Prostate gland (tissue), 2 donors: ENCODE data around the gene ZNF831. TPM values are rescaled to one million over a fixed set of nuclear protein-coding genes. Genes with fewer than 3 reads are reported as not detected.

Experiments used
- DNase-seq: peaks from one replicate; pipeline ENCODE4 v3.0.0-alpha.2; 2019; ENCODE audit warnings: low spot score
- H3K27ac ChIP-seq, 2 donors: fragments of 200-600 bp; sonication (generic); 2 replicates each; pipeline ENCODE4 v1.5.1; 2017 to 2019
- H3K27me3 ChIP-seq: fragments of 200-600 bp; sonication (generic); replicated peaks from 2 replicates; pipeline ENCODE4 v1.5.1; 2019; ENCODE audit not compliant: insufficient read depth
- H3K36me3 ChIP-seq, 2 donors: fragments of 200-600 bp; sonication (generic); 1 replicate in 1 of 2; 2 replicates in 1 of 2; pipeline versions ENCODE4 v1.5.1 to v1.8.1; 2017 to 2019
- H3K4me1 ChIP-seq: fragments of 200-600 bp; sonication (generic); replicated peaks from 2 replicates; pipeline ENCODE4 v1.5.1; 2019
- H3K4me3 ChIP-seq, 2 donors: fragments of 200-600 bp; sonication (generic); 2 replicates each; pipeline ENCODE4 v1.5.1; 2017 to 2019
- H3K9me3 ChIP-seq: fragments of 200-600 bp; sonication (generic); 2 replicates; pipeline ENCODE4 v1.5.1; 2017
- POLR2A ChIP-seq: fragments of 450-650 bp; IDR thresholded peaks from one replicate; pipeline ENCODE4 v1.6.1; 2016; ENCODE audit warnings: antibody characterized with exemption, mild to moderate bottlenecking
- POLR2AphosphoS5 ChIP-seq: sonication (generic); formaldehyde crosslinking; IDR thresholded peaks from one replicate; pipeline ENCODE4 v1.6.1; 2017; ENCODE audit warnings: antibody characterized with exemption
- WGBS: methylation state at CpG from one replicate; pipeline ENCODE4 v1.1.5; 2018; 5-methylcytosine and 5-hydroxymethylcytosine counted together
- intact Hi-C: fragments of 100-400 bp; cut with DNase I; formaldehyde crosslinking; loops from one replicate; pipeline ENCODE4 v1.14.2; 2022
- total RNA-seq, 2 donors: library from RNA; depleted of rRNA; stranded (reverse); fragments of >200 nt; gene quantifications; one replicate each; pipeline ENCODE4 v1.1.0, GENCODE V29; 2016
- TF ChIP-seq, protein P1 (sequence below), 4 experiments: fragments of 200-600 bp in 2 of 4; fragments of 450-650 bp in 2 of 4; sonication (generic) in 2 of 4; IDR thresholded peaks; 1 replicate in 3 of 4; 2 replicates in 1 of 4; pipeline ENCODE4 v1.5.1; 2016 to 2019; ENCODE audit warnings: antibody characterized with exemption in 4 of 4, mild to moderate bottlenecking in 2 of 4, moderate library complexity in 2 of 4

Gene ZNF831
- total RNA-seq, 2 donors from 2014 or later: 0.46 to 1.1 TPM

DNA sequence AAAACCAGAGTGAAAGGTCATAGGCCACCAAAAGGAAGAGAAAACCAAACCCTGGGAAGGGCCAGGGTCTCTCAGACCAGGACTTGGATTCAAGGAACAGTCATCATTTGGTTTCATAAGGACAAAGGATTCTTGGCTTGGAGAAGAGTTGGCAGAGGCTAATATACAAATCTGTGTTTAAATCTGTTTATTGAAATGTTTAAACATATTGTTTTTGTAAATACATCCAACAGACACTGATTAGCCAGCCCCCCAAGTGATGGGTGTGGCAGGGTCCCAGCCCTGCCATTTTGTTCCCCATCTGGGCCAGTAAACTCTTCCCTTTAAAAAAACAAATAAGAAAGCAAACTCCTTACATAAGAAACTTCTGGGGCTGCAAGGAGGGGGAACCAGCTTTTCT is 6.1 kb upstream of the ZNF831 start:
- TF ChIP-seq, protein P1, sequence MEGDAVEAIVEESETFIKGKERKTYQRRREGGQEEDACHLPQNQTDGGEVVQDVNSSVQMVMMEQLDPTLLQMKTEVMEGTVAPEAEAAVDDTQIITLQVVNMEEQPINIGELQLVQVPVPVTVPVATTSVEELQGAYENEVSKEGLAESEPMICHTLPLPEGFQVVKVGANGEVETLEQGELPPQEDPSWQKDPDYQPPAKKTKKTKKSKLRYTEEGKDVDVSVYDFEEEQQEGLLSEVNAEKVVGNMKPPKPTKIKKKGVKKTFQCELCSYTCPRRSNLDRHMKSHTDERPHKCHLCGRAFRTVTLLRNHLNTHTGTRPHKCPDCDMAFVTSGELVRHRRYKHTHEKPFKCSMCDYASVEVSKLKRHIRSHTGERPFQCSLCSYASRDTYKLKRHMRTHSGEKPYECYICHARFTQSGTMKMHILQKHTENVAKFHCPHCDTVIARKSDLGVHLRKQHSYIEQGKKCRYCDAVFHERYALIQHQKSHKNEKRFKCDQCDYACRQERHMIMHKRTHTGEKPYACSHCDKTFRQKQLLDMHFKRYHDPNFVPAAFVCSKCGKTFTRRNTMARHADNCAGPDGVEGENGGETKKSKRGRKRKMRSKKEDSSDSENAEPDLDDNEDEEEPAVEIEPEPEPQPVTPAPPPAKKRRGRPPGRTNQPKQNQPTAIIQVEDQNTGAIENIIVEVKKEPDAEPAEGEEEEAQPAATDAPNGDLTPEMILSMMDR (IDR thresholded peaks at IDR 0.05): no peak
- TF ChIP-seq POLR2AphosphoS5: no peak
- TF ChIP-seq POLR2A: no peak
- intact Hi-C loops: no loop called here

DNA sequence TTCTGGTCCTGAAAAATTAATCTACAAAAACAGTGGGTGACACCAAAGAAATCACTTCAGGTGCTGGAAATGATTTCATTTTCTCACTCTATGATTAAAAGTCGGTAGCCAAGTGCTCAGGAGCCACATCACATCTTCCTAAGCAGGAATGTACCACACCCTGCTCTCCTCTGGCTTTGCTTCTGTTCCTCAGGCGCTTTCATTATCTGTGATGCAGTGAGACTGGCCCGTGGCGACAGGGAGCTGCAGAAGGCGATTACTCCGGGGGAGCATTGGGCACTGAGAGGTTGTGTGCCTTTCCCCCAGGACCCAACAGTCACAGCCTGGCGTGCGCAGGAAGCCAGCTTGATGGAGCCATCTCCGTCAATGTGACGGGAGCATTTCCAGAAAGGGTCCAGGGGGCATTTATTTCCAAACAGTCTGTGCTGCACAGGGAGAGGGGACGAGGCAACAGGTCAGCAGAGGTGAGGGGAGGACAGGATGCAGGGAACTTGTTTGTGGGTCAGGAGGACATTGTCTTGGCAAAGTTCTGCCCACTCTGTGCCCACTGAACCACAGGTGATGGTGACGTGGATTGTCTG is 5.6 kb upstream of the ZNF831 start:
- H3K4me1 ChIP-seq: no peaks in the 10 kb centered on the region
- no peak overlapping the region for H3K4me3 ChIP-seq
- no peaks in the 10 kb centered on the region for H3K27me3 ChIP-seq
- H3K36me3 ChIP-seq: no peaks in the 10 kb centered on the region
- H3K27ac ChIP-seq: no peak overlapping the region
- TF ChIP-seq POLR2A (no peak), POLR2AphosphoS5 (no peak)
- TF ChIP-seq, protein P1 (IDR thresholded peaks at IDR 0.05): no peak
- no peaks in the 10 kb centered on the region for H3K9me3 ChIP-seq
- intact Hi-C loops: no loop called here
- WGBS: 69% methylated on average over 12 of the region's 12 CpGs
- no peak for DNase-seq

More for the DNA sequence above, 6.1 kb upstream of the ZNF831 start:
- Histone ChIP-seq H3K36me3 (no peaks in the 10 kb centered on the region), H3K27ac (no peak overlapping the region), H3K9me3 (no peaks in the 10 kb centered on the region), H3K4me1 (no peaks in the 10 kb centered on the region), H3K27me3 (no peaks in the 10 kb centered on the region), H3K4me3 (no peak overlapping the region)
- DNase-seq: no peak

DNA sequence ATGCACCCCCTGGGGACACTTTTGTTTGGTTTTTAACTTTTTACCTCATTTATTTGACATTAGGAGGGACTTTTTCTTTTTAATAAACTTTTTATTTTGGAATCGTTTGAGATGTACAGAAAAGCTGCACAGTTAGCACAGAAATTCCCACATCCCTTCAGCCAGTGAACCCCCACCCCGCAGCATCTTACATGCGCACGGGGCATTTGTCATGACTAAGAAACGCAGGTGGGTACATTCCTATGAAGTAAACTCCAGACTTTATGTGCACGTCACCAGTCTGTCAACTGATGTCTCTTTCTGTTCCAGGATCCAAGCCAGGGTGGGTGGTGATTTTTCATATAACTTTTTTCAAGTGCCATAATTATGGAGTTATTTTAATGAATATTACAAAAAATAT is 4.9 kb upstream of the ZNF831 start:
- no peaks in the 10 kb centered on the region for H3K27me3 ChIP-seq
- H3K36me3 ChIP-seq: no peaks in the 10 kb centered on the region
- no peak overlapping the region for H3K27ac ChIP-seq
- intact Hi-C loops: no loop called here
- H3K4me3 ChIP-seq: no peak overlapping the region
- WGBS: 76% methylated on average over 6 of the region's 6 CpGs
- no peak for DNase-seq
- H3K4me1 ChIP-seq: no peaks in the 10 kb centered on the region
- no peaks in the 10 kb centered on the region for H3K9me3 ChIP-seq
- TF ChIP-seq POLR2A (no peak), POLR2AphosphoS5 (no peak)
- TF ChIP-seq, protein P1 (IDR thresholded peaks at IDR 0.05): no peak

DNA sequence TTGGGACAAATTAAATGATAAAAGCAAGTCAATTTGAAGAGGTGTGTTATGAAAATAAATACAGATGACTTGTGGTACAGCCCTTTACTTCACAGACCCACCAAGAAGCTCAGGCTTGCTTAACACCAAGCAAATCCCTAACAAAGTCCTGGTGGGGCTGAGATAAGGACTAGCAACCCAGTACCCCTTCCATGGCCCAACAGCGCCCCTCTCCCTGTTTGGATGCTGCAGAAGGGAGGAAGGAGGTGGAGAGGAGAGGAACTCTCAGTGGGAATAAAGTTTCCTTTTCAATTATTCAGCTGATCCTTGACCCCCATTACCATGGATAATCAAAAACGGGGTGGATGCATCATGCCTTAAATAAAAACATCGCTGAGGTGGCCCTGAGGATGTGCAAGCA is 4.5 kb upstream of the ZNF831 start:
- TF ChIP-seq, protein P1 (IDR thresholded peaks at IDR 0.05): no peak
- TF ChIP-seq POLR2A: no peak
- TF ChIP-seq POLR2AphosphoS5: no peak
- Histone ChIP-seq H3K36me3 (no peaks in the 10 kb centered on the region), H3K4me1 (no peaks in the 10 kb centered on the region), H3K27ac (no peak overlapping the region), H3K27me3 (no peaks in the 10 kb centered on the region), H3K9me3 (no peaks in the 10 kb centered on the region), H3K4me3 (no peak overlapping the region)
- WGBS: 70% methylated on average over 3 of the region's 3 CpGs
- intact Hi-C loops: no loop called here
- DNase-seq: no peak
